CD14-positive monocyte (primary cell): ENCODE data around the gene SLCO3A1. TPM values are rescaled to one million over a fixed set of nuclear protein-coding genes. Genes with fewer than 3 reads are reported as not detected.

Experiments used
- DNase-seq, 3 donors: peaks; one replicate each; pipeline ENCODE4 v3.0.0-alpha.2; 2011 to 2022
- H2AFZ ChIP-seq: 2 replicates; pipeline ENCODE4 v1.6.0; 2012; ENCODE audit warnings: mild to moderate bottlenecking, low read depth, low read length, inconsistent platforms; ENCODE audit not compliant: insufficient read depth, poor library complexity, severe bottlenecking
- H3K27ac ChIP-seq, 2 donors: 1 replicate in 1 of 2; 2 replicates in 1 of 2; pipeline ENCODE4 v1.5.1; 2012 to 2013; ENCODE audit warnings: low read length in 2 of 2, control low read depth in 1 of 2, inconsistent platforms in 1 of 2, low read depth in 1 of 2, mild to moderate bottlenecking in 1 of 2
- H3K27me3 ChIP-seq, 2 donors: one replicate each; pipeline versions ENCODE4 v1.6.0 to v1.6.1; 2011 to 2013; ENCODE audit warnings: low read length in 2 of 2; ENCODE audit not compliant: control insufficient read depth in 2 of 2, insufficient read depth in 2 of 2
- H3K36me3 ChIP-seq, 2 donors: replicated peaks in 1 of 2; 1 replicate in 1 of 2; 2 replicates in 1 of 2; pipeline versions ENCODE4 v1.5.1 to v1.6.1; 2012 to 2013; ENCODE audit warnings: low read length in 2 of 2, control low read depth in 1 of 2, inconsistent platforms in 1 of 2, mild to moderate bottlenecking in 1 of 2; ENCODE audit not compliant: insufficient read depth in 2 of 2, control insufficient read depth in 1 of 2
- H3K4me1 ChIP-seq, 2 donors: 1 replicate in 1 of 2; 2 replicates in 1 of 2; pipeline versions ENCODE4 v1.5.1 to v1.6.1; 2012 to 2013; ENCODE audit warnings: low read length in 2 of 2, control low read depth in 1 of 2, inconsistent platforms in 1 of 2, mild to moderate bottlenecking in 1 of 2, moderate library complexity in 1 of 2; ENCODE audit not compliant: insufficient read depth in 2 of 2, control insufficient read depth in 1 of 2
- H3K4me2 ChIP-seq: replicated peaks from 2 replicates; pipeline ENCODE3; 2012; ENCODE audit warnings: low read length, moderate library complexity, mild to moderate bottlenecking; ENCODE audit not compliant: poor library complexity, severe bottlenecking; ENCODE audit errors: extremely low read depth
- H3K4me3 ChIP-seq, 3 experiments: fragments of 200-600 bp in 1 of 3; sonication (generic) in 1 of 3; replicated peaks in 1 of 3; 1 replicate in 2 of 3; 2 replicates in 1 of 3; pipeline ENCODE4 v1.5.1; 2011 to 2013; ENCODE audit warnings: low read length in 3 of 3, mild to moderate bottlenecking in 3 of 3, control low read depth in 2 of 3, low read depth in 2 of 3, inconsistent platforms in 1 of 3, moderate library complexity in 1 of 3
- H3K79me2 ChIP-seq: 2 replicates; pipeline ENCODE4 v1.6.0; 2012; ENCODE audit warnings: mild to moderate bottlenecking, control low read depth, inconsistent platforms, low read length, moderate library complexity; ENCODE audit not compliant: insufficient read depth
- H3K9ac ChIP-seq: 2 replicates; pipeline ENCODE4 v1.6.0; 2017; ENCODE audit warnings: low read length, mild to moderate bottlenecking; ENCODE audit not compliant: insufficient read depth, poor library complexity, severe bottlenecking
- H3K9me3 ChIP-seq, 2 donors: replicated peaks in 1 of 2; 1 replicate in 1 of 2; 2 replicates in 1 of 2; pipeline versions ENCODE4 v1.5.1 to v1.6.1; 2012 to 2013; ENCODE audit warnings: low read length in 2 of 2, control low read depth in 1 of 2; ENCODE audit not compliant: control insufficient read depth in 1 of 2, insufficient read depth in 1 of 2
- H4K20me1 ChIP-seq: 2 replicates; pipeline ENCODE4 v1.6.0; 2012; ENCODE audit warnings: mild to moderate bottlenecking, low read length, control low read depth, moderate library complexity; ENCODE audit not compliant: insufficient read depth
- H3K27ac Mint-ChIP-seq, 7 donors: one replicate each; pipeline ENCODE4 v1.8.0; 2020; ENCODE audit warnings: mild to moderate bottlenecking in 7 of 7, mixed read lengths in 7 of 7, moderate library complexity in 6 of 7, inconsistent platforms in 2 of 7
- H3K27me3 Mint-ChIP-seq, 3 donors: one replicate each; pipeline ENCODE4 v1.8.0; 2021 to 2022; ENCODE audit warnings: low read depth in 3 of 3, mild to moderate bottlenecking in 3 of 3, mixed read lengths in 3 of 3, moderate library complexity in 3 of 3, inconsistent platforms in 1 of 3
- H3K36me3 Mint-ChIP-seq, 2 donors: one replicate each; pipeline ENCODE4 v1.8.0; 2020; ENCODE audit warnings: mixed read lengths in 2 of 2, inconsistent platforms in 1 of 2, mild to moderate bottlenecking in 1 of 2
- H3K4me1 Mint-ChIP-seq: one replicate; pipeline ENCODE4 v1.8.0; 2020; ENCODE audit warnings: mild to moderate bottlenecking, mixed read lengths
- H3K4me3 Mint-ChIP-seq, 2 donors: one replicate each; pipeline ENCODE4 v1.8.0; 2020; ENCODE audit warnings: mild to moderate bottlenecking in 2 of 2, mixed read lengths in 2 of 2, moderate library complexity in 1 of 2
- H3K9me3 Mint-ChIP-seq, 7 donors: one replicate each; pipeline ENCODE4 v1.8.0; 2020 to 2022; ENCODE audit warnings: mixed read lengths in 7 of 7, mild to moderate bottlenecking in 6 of 7, moderate library complexity in 6 of 7, inconsistent platforms in 2 of 7
- WGBS: methylation state at CpG from one replicate; pipeline ENCODE4 v1.1.5; 2013; ENCODE audit warnings: missing lambda C conversion rate; ENCODE audit not compliant: insufficient coverage; 5-methylcytosine and 5-hydroxymethylcytosine counted together
- intact Hi-C, 2 donors: fragments of 100-400 bp; cut with micrococcal nuclease; formaldehyde crosslinking; loops; one replicate each; pipeline versions ENCODE4 v1.15.0 to v1.15.1; 2023
- polyA plus RNA-seq, 3 donors: library from polyadenylated mRNA; depleted of rRNA in 1 of 3; unstranded in 2 of 3; stranded (reverse) in 1 of 3; fragments of 300-500 nt in 2 of 3; fragments of >200 nt in 1 of 3; fragmentation: Illumina TruSeq in 2 of 3; gene quantifications; 1 replicate in 2 of 3; 2 replicates in 1 of 3; pipeline ENCODE4 v1.2.3, GENCODE V29; 2012 to 2021
- TF ChIP-seq, protein P1 (sequence below): fragments of 200-600 bp; IDR thresholded peaks from one replicate; pipeline ENCODE4 v1.8.0; 2022; ENCODE audit warnings: antibody characterized with exemption, mild to moderate bottlenecking

Gene SLCO3A1
- polyA plus RNA-seq, 3 donors: 53.7 to 76.2 (median 62.8) TPM

DNA sequence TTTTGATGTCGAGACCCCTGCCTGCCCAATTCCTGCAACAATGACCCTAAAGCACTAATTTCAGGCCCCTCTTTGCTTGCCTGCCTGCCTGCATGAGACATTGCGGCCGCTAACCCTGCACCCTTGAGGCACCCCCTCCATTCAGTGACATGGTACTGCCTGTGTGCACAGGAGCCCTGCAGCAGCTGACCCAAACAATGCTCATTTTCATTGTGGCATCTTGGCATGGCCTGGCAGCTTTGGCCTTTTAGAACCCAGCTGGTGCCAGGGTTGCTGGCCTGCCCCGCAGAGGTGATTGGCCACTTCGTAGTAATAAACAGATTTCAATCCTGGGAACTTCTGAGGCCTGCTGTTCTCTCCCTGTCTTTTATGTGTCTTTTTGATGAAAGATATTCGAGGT is 33.8 kb downstream of the SLCO3A1 start:
- Mint-ChIP-seq H3K36me3 (peaks cover 10 to 38% of the 10 kb centered on the region in 2 donors), H3K27ac (peak overlapping the region in 6 of 7 donors; percentile 10 to 71 (median 48)), H3K27me3 (no peaks in the 10 kb centered on the region), H3K4me3 (no peak overlapping the region), H3K9me3 (no peaks in the 10 kb centered on the region), H3K4me1 (peaks cover 47% of the 10 kb centered on the region)
- Histone ChIP-seq H3K27me3 (no peaks in the 10 kb centered on the region), H3K9ac (no peak overlapping the region), H3K4me2 (no peak overlapping the region), H3K4me1 (peaks cover 10 to 14% of the 10 kb centered on the region in 2 donors), H3K79me2 (peaks cover 100% of the 10 kb centered on the region), H3K36me3 (peaks cover 2 to 4% of the 10 kb centered on the region in 2 donors), H3K9me3 (no peaks in the 10 kb centered on the region), H3K27ac (no peak overlapping the region), H3K4me3 (no peak overlapping the region), H4K20me1 (peaks cover 100% of the 10 kb centered on the region), H2AFZ (no peak overlapping the region)
- DNase-seq: no peak
- 100% methylated on average over 5 of the region's 6 CpGs for WGBS
- intact Hi-C loops: loop anchor here in 1 of 2 donors (10.0 kb wide), 1 partner anchor 187 kb away; no protein-coding TSS in a partner anchor
- TF ChIP-seq, protein P1, sequence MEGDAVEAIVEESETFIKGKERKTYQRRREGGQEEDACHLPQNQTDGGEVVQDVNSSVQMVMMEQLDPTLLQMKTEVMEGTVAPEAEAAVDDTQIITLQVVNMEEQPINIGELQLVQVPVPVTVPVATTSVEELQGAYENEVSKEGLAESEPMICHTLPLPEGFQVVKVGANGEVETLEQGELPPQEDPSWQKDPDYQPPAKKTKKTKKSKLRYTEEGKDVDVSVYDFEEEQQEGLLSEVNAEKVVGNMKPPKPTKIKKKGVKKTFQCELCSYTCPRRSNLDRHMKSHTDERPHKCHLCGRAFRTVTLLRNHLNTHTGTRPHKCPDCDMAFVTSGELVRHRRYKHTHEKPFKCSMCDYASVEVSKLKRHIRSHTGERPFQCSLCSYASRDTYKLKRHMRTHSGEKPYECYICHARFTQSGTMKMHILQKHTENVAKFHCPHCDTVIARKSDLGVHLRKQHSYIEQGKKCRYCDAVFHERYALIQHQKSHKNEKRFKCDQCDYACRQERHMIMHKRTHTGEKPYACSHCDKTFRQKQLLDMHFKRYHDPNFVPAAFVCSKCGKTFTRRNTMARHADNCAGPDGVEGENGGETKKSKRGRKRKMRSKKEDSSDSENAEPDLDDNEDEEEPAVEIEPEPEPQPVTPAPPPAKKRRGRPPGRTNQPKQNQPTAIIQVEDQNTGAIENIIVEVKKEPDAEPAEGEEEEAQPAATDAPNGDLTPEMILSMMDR: no peak

DNA sequence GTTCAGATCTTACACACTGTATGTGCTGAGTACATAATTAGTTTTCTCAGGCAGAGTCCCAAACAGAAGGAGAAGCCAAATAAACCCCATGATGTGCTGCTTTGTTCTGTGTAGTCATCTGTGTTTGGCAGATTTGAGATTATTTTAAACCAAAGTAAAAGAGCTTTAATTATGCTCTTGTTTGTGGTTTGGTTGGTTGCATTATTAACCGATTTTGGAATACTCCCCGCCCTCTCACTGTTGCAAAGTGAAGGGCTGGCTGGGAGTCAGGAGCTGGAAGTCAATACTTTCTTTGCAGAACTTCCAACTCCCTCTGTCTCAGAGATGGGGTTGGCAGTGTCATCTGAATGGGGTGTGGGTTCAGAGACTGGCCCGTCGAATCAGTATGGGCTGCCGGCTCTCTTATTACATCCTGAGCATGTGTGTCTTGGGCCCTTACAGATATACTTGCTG is 34.4 kb downstream of the SLCO3A1 start:
- H3K36me3 Mint-ChIP-seq: peaks cover 10 to 37% of the 10 kb centered on the region in 2 donors
- no CpG with 5 or more reads among the region's 5 CpGs for WGBS
- H3K27me3 Mint-ChIP-seq: no peaks in the 10 kb centered on the region
- TF ChIP-seq, protein P1: no peak
- Histone ChIP-seq H3K4me1 (peaks cover 10 to 14% of the 10 kb centered on the region in 2 donors), H3K4me2 (no peak overlapping the region), H2AFZ (no peak overlapping the region), H3K9ac (no peak overlapping the region), H3K27me3 (no peaks in the 10 kb centered on the region), H3K79me2 (peaks cover 100% of the 10 kb centered on the region), H3K9me3 (peaks cover 0 to under 1% of the 10 kb centered on the region in 2 donors), H3K36me3 (peaks cover 6 to 8% of the 10 kb centered on the region in 2 donors), H3K27ac (no peak overlapping the region), H3K4me3 (no peak overlapping the region), H4K20me1 (peaks cover 100% of the 10 kb centered on the region)
- H3K4me3 Mint-ChIP-seq: no peak overlapping the region
- H3K9me3 Mint-ChIP-seq: peaks cover 0 to under 1% (median 0%) of the 10 kb centered on the region in 7 donors
- DNase-seq: no peak
- peak overlapping the region in 2 of 7 donors; percentile 10 to 15 for H3K27ac Mint-ChIP-seq
- H3K4me1 Mint-ChIP-seq: peaks cover 44% of the 10 kb centered on the region
- intact Hi-C loops: loop anchor here in 1 of 2 donors (10.0 kb wide), 1 partner anchor 187 kb away; no protein-coding TSS in a partner anchor
